ENCODE measurements around the gene TMEM94.
"Not testable (repeated sequence)": the region's sequence is repeated elsewhere in the genome, so short reads cannot be mapped to it uniquely, and the experiment has no call there.

TMEM94 gene

DNA sequence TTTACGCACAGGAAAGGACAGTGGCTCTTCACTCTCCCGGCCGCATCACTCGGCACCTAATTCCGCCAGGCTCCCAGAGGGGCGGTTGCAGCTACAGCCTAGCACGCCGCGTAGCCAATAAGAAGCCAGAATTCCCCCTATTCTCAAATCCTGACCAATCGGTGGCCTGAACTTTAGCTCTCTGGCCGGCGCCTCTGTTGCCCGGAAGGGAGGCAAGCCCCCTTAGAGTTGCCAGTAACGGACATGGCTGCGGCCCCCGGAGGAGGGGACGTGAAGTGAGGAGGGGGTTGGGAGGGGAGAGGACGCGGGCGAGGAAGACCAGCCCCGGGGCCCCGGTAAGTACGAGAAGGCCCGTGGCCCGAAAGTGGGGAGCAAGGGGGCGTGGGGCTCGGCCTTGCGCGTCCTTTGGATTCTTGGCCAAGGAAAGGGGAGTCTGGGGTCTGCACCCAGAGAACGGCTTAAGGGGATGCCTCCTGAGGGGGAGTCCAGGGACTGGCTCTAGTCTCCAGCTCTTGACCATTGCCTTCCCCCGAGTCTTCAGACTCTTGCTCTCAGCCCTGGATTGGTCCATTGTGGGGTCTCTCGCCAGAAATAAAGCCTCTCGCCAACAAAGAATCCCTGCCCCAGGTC is at the start of gene TMEM94:
Gene TMEM94 (plus strand): TSS at position 219 of the 630 bp plus-strand sequence. CDS start 15,271 bp downstream, outside the sequence.
- DNase-seq = peak; percentile 99

DNA sequence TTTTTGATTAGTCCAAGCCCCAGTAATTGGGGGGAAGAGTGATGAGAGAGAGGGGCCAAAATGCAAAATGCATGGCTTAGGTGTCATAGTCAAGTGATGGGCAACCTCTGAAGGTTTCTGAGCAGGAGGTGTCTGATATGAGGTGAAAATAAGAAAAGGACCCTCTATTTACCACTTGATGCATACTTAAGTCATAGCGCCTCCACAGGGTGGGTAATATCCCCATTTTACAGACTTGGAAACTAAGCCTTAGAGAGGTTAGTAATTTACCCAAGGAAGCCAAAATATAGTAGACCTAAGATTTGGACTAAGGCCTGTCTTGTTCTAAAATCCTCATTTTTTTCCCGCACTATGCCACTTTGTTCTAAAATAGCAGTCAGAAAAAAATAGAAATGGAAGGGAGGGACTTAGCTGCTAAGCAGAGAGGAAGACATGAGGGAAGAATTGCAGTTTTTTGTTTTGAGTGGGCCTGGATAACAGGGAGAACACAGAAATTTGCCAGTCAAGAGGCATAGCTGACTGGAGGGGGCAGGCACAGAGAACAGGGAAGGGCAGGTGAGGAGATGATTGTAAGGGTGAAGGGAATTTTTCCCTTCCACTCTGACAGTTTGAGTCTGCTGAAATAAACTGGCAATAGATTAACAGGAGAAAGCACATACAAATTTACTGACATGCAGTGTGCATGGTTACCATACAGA is 48.6 kb upstream of the TMEM94 start:
- DNase-seq = no peak

- no peak for DNase-seq
Measured at GRCh38 chr17:75410141-75410540, 46.3 kb upstream of the TMEM94 start.

DNA sequence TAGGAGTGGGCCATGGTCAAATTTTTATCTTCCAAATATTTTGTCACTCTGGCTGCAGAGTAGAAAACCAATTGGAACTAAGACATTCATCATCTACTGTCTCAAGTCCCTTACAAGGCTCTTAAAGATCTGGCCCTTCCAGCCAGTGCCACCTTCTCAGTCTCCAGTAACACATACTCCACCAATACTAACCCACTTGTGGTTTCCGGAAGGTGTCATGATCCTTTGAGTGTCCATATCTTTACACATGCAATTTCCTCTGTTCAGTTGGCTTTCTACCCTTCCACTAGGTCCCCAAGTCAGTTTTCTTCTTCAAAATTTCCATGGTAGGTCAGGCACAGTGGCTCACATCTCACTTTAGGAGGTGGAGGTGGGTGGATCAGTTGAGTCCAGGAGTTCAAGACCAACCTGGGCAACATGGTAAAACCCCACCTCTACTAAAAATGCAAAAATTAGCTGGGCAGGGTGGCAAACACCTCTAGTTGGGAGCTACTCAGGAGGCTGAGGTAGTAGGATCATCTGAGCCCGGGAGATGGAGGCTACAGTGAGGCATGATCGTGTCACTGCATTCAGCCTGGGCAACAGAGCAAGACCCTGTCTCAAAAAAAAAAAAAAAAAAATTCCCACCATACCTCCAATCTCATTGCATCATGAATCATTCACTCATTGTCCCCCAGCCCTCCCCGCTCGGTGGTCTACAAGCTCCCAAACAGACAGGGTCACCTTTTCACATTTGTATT is 44.9 kb upstream of the TMEM94 start:
- no peak for DNase-seq

DNA sequence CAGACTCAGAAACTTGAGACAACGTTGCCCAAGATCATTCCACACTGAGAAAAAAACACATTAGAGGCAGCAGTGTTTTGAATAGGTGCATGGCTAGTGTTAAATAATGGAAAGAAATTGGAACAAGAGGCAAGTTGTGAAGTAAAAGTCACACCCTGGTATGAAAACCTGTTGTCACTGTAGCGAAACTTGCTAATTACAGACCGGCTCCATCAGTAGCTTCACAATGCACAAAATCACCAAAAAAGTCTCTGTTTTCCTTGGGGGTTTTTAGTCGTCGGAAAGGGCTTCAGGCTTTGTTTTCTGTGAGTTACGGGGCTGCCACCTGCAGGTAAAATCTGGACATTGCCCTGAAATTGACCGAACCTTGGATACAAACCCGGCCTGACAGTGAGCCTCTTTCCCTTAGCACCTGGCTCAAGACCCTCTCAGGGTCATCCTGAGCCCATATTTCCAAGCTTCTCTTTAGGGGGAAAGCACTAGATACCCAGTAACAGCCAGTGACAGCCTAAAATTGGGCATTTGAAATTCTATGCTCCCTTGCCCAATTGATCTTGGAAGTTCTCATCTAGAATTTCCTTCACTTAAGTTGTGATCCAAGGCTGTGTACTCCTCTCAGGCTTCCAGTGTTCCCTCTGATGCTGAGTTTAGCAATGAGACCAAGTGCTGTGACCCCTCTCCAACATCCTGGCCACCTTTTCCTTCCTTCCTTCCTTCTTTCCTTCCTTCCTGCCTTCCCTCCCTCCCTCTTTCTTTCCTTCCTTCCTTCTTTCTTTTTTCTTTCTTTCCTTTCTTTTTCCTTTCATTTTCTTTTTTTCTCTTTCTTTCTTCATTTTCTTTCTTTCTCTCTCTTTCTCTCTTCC is 43.7 kb upstream of the TMEM94 start:
- peak; percentile 63 for DNase-seq

- DNase-seq = no peak
Measured at GRCh38 chr17:75414488-75414887, 41.9 kb upstream of the TMEM94 start.

GRCh38 chr17:75416006-75416405 is 40.4 kb upstream of the TMEM94 start:
- DNase-seq = no peak

DNA sequence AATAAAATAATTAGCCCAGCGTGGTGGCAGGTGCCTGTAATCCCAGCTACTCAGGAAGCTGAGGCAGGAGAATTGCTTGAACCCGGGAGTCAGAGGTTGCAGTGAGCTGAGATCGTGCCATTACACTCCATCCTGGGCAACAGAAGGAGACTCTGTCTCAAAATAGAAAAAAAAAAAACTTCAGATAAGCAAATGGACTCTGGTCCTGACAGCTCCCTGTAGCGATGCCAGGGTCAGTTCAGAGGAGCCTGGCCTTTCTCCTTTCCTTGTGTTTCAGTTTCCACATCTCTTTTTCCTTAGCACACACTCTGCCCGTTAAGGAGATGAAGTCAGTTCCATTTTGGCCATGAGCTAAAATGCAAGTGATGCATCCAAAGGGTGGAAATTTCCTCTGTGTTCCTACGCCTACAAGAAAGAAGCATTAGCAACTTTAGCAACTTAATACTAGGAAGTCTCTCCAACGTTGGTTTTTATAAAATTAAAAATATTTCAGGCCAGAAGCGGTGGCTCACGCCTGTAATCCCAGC is 39.3 kb upstream of the TMEM94 start:
- no peak for DNase-seq

- DNase-seq = no peak
Measured at GRCh38 chr17:75418531-75418930, 37.9 kb upstream of the TMEM94 start.

DNA sequence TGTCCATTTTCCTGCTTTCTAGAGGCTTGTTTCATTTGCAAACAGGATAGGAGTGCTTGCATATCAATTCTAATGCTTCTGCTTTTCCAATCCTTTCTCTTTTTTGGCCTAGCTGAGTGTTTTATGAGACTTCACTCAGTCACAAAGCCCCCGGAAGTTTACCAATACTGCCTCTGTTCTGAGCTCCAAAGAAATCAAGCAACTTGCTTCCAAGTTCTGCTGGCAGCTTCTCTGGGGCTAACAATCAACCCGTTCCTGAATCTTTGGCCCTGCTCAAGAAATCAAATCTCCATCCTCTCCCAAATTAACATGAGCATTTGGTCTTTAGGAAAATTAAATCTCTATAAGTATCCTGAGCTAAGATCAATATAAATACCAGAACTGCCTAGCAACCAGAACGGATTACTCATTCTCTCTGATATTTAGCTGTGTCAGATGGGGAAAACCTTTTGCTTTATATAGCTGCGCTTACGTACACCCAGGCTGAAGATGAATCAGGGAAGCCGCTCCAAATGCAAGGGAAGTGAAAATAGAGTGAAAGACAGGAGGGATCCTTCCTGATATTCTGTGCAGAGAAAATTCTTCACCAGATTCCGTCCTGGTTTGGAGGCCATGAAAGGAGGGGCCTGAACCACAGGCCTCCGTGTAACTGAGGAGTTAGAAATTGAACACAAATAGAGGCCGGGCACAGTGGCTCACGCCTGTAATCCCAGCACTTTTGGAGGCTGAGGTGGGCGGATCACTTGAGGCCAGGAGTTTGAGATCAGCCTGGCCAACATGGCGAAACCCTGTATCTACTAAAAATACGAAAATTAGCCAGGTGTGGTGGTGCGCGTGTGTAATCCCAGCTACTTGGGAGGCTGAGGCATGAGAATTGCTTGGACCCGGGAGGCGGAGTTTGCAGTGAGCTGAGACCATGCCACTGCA is 27.6 kb upstream of the TMEM94 start:
- no peak for DNase-seq

- DNase-seq = no peak
Measured at GRCh38 chr17:75430159-75430974, 26.1 kb upstream of the TMEM94 start.

DNA sequence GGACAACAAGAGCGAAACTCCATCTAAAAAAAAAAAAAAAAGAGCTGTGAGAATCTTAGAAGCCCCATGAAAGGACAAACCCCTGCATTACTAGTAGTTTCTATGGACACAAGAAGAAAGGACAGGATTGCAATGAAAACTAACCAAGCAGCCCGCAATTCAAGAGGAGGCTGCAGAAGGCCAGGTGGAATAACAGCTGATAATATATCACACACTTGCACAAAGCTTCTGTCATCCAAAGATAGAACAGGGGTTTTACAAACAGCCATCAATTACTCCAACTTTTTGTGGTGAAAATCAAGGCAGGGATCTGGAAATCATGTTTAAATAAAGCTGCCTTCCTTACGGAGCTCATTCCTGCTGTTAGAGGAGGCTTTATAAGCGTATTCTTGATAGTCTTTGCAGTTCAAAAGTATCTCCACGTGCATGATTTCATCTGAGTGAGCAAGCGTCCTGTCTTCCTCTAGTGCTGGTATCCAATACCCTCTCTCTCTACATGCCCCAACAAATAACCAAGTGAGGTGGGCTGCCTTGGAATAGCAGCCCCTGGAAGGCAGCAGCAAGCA is 23.1 kb upstream of the TMEM94 start:
- DNase-seq = no peak

DNA sequence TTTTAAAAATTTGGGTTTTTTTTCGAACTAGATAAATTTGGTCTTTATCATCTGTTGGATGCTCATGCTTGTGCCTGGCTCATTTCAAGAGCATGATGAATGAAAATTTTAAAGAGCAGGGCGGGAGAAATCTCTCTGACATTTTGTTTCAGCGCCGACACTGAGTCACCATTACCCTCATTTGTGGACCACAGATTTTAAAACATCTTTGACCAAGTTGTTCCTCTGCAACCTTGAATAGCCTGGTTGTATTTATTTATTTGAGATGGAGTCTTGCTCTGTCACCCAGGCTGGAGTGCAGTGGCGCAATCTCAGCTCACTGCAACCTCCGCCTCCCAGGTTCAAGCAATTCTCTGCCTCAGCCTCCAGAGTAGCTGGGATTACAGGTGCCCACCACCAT is 22.0 kb upstream of the TMEM94 start:
- not testable (repeated sequence) for DNase-seq

DNA sequence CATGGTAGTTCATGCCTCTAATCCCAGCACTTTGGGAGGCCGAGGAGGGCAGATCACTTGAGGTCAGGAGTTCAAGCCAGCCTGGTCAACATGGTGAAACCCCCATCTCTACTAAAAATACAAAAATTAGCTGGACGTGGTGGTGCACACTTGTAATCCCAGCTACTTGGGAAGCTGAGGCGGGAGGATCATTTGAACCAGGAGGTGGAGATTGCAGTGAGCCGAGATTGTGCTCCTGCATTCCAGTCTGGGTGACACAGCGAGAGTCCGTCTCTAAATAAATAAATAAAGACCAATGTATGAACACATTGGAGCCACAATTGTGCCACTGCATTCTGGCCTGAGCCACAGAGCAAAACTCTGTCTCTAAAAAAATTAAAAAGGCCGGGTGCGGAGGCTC is 19.0 kb upstream of the TMEM94 start:
- DNase-seq = not testable (repeated sequence)

- DNase-seq = no peak
Measured at GRCh38 chr17:75439287-75439686, 17.1 kb upstream of the TMEM94 start.

DNA sequence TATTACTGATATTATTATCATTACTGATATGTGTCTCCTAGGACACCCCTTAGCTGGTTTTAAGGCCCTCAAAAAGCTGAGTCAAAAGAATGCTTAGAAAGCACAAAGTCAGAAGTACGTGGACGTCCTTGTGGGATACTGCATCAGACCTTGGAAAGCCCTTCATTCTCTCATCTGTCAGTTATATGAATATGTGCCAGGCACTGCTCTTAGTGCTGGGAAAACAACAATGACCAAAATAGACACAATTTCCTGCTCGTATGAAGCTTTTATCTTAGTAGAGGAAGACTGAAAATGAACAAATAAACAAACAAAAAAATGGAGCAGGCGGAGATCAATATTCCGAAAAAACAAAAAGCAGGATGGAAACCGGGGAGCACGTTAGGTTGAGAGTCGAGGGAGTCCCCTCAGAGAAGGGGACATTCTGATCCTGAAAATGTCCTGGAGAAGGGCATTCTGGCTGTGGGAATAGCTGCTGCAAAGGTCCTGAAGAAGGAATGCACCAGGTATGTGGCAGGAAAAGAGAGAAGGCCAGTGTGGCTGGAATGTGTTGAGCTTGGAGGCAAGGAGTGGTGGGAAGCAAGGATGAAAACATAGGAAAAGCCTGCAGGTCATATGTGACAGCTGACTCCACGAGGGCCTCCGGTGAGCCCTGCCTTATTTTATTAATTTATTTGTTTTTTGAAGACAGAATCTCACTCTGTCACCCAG is 15.5 kb upstream of the TMEM94 start:
- DNase-seq = no peak

DNA sequence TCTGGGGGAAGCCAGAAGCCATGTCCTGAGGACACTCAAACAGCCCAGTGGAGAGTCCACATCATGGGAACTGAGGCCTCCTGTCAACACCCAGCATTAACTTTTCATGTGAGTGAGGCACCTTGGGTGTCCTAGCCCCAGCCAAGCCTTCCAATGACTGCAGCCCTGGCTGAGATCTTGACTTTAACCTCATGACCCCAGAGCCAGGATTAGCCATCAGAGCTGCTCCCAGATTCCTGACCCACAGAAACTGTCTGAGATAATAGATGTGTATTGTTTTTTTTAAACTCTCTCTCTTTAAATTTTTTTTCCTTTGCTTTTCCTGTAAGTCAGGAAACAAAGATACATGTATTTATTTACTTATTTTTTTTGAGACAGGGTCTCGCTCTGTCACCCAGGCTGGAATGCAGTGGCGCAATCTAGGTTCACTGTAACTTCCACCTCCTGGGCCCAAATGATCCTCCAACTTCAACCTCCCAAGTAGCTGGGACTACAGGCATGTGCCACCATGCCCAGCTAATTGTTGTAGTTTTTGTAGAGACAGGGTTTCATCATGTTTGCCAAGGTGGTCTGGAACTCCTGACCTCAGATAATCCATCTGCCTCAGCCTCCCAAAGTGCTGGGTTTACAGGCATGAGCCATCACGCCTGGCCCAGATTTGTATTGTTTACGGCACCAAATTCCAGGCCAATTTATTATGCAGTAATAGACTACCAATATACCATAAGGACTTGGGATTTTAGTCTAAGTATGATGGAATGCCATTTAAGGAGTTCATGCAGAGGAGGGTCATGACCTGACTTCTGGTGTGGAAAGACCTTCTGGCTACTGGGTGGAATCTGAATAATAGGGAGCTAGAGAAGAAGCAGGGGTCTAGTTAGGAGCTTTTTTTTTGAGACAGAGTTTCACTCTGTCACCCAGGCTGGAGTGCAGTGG is 14.0 kb upstream of the TMEM94 start:
- no peak for DNase-seq

DNA sequence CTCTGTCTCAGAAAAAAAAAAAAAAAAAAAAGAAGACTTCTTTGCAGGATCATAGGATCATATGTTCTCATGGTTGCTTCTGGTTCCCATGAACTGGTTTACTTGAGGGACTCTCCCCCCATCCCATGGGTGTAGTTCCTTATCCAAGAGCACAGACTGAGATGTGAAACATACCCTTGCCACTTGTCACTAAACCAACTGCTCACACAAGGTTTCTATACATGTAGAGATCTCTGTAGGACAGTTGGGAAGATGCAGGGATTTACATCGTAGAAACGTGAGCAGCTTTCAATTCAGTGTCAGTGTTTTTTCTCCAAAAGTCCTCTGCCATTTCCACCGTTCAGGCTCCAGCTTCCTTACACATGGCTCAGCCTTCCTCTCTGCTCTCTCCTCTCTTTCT is 11.1 kb upstream of the TMEM94 start:
- DNase-seq = no peak

DNA sequence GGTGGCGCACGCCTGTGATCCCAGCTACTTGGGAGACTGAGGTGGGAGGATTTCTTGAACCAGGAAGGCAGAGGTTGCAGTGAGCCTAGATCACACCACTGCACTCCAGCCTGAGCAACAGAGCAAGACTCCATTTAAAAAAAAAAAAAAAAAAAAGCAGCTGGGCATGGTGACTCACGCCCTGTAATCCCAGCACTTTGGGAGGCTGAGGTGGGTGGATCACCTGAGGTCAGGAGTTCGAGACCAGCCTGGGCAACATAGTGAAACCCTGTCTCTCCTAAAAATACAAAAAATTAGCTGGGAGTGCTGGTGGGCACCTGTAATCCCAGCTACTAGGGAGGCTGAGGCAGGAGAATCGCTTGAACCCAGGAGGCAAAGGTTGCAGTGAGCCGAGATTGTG is 10.5 kb upstream of the TMEM94 start:
- DNase-seq = not testable (repeated sequence)

Data from NCI-H524 treated with DMSO at 0.1 percent for 48 hours (cell line).